Mesothelial cell of epicardium (in vitro differentiated cells): ENCODE data around the gene RAB1A. TPM values are rescaled to one million over a fixed set of nuclear protein-coding genes. Genes with fewer than 3 reads are reported as not detected.

Source experiments
- DNase-seq, 2 experiments: peaks; one replicate each; pipeline ENCODE4 v3.0.0; 2021; ENCODE audit warnings: low spot score in 2 of 2; ENCODE audit not compliant: unreplicated experiment in 2 of 2
- H3K27ac Mint-ChIP-seq: 2 replicates; pipeline ENCODE4 v1.8.0; 2021; ENCODE audit warnings: mixed read lengths
- H3K27me3 Mint-ChIP-seq: 2 replicates; pipeline ENCODE4 v1.8.0; 2021; ENCODE audit warnings: low read depth, mixed read lengths
- H3K36me3 Mint-ChIP-seq: 2 replicates; pipeline ENCODE4 v1.8.0; 2021; ENCODE audit warnings: mixed read lengths
- H3K4me1 Mint-ChIP-seq: 2 replicates; pipeline ENCODE4 v1.8.0; 2021; ENCODE audit warnings: mixed read lengths
- H3K4me3 Mint-ChIP-seq: 2 replicates; pipeline ENCODE4 v1.8.0; 2021; ENCODE audit warnings: mild to moderate bottlenecking, moderate library complexity, mixed read lengths
- H3K9me3 Mint-ChIP-seq: 2 replicates; pipeline ENCODE4 v1.8.0; 2021; ENCODE audit warnings: mixed read lengths
- CTCF ChIP-seq: fragments of 200-600 bp; sonication (generic); IDR thresholded peaks from one replicate; pipeline ENCODE4 v1.5.0; 2021; ENCODE audit warnings: antibody characterized with exemption; ENCODE audit not compliant: unreplicated experiment
- total RNA-seq: library from RNA; stranded (reverse); gene quantifications from 3 replicates; pipeline ENCODE4 v1.2.1, GENCODE V29; 2021

RAB1A gene
- total RNA-seq, 1 donor from 2014 or later = 126 TPM

GRCh38 chr2:65064728-65065552 lies 65.0 kb downstream of the RAB1A start:
- no peaks in the 10 kb centered on the region for H3K36me3 Mint-ChIP-seq
- H3K9me3 Mint-ChIP-seq = no peaks in the 10 kb centered on the region
- H3K27ac Mint-ChIP-seq = no peak overlapping the region
- peaks cover 15% of the 10 kb centered on the region for H3K4me1 Mint-ChIP-seq
- TF ChIP-seq CTCF = peak; percentile 64
- H3K27me3 Mint-ChIP-seq = no peaks in the 10 kb centered on the region
- DNase-seq = no peak
- H3K4me3 Mint-ChIP-seq = no peak overlapping the region

- no peaks in the 10 kb centered on the region for H3K9me3 Mint-ChIP-seq
- no peak overlapping the region for H3K4me3 Mint-ChIP-seq
- no peaks in the 10 kb centered on the region for H3K36me3 Mint-ChIP-seq
- no peaks in the 10 kb centered on the region for H3K27me3 Mint-ChIP-seq
- TF ChIP-seq CTCF = no peak
- H3K27ac Mint-ChIP-seq = no peak overlapping the region
- DNase-seq = no peak
- H3K4me1 Mint-ChIP-seq = peaks cover 24% of the 10 kb centered on the region
These were observed 66.8 kb downstream of the RAB1A start for GRCh38 chr2:65062843-65063825.

GRCh38 chr2:65061910-65062339 lies 68.0 kb downstream of the RAB1A start:
- no peak overlapping the region for H3K27ac Mint-ChIP-seq
- no peak overlapping the region for H3K4me3 Mint-ChIP-seq
- no peak for TF ChIP-seq CTCF
- DNase-seq = no peak
- H3K36me3 Mint-ChIP-seq = no peaks in the 10 kb centered on the region
- no peaks in the 10 kb centered on the region for H3K9me3 Mint-ChIP-seq
- H3K4me1 Mint-ChIP-seq = peaks cover 35% of the 10 kb centered on the region
- H3K27me3 Mint-ChIP-seq = no peaks in the 10 kb centered on the region

GRCh38 chr2:65061146-65061909 lies 68.6 kb downstream of the RAB1A start:
- no peak overlapping the region for H3K4me3 Mint-ChIP-seq
- H3K9me3 Mint-ChIP-seq = no peaks in the 10 kb centered on the region
- TF ChIP-seq CTCF = no peak
- H3K27me3 Mint-ChIP-seq = no peaks in the 10 kb centered on the region
- no peaks in the 10 kb centered on the region for H3K36me3 Mint-ChIP-seq
- DNase-seq = no peak
- peaks cover 37% of the 10 kb centered on the region for H3K4me1 Mint-ChIP-seq
- no peak overlapping the region for H3K27ac Mint-ChIP-seq

- H3K4me1 Mint-ChIP-seq = peaks cover 38% of the 10 kb centered on the region
- no peak for DNase-seq
- no peak for TF ChIP-seq CTCF
- H3K9me3 Mint-ChIP-seq = no peaks in the 10 kb centered on the region
- H3K27me3 Mint-ChIP-seq = no peaks in the 10 kb centered on the region
- H3K4me3 Mint-ChIP-seq = no peak overlapping the region
- H3K27ac Mint-ChIP-seq = no peak overlapping the region
- no peaks in the 10 kb centered on the region for H3K36me3 Mint-ChIP-seq
These were observed 70.8 kb downstream of the RAB1A start for GRCh38 chr2:65059071-65059470.
